ENCODE measurements around the gene ARHGAP8. TPM values are rescaled to one million over a fixed set of nuclear protein-coding genes. Genes with fewer than 3 reads are reported as not detected.

ARHGAP8 gene
- total RNA-seq, 6 experiments from 2014 or later: not detected

GRCh38 chr22:44734278-44734677, 18.1 kb upstream of the ARHGAP8 start:
- DNase-seq: no peak
- H3K4me1 Mint-ChIP-seq (ENCODE audit: low read depth): peaks cover 5% of the 10 kb centered on the region; the same call in 1 of the 2 replicates
- H3K36me3 Mint-ChIP-seq (ENCODE audit: low read depth): no peaks in the 10 kb centered on the region
- no peak for TF ChIP-seq CTCF (IDR thresholded peaks at IDR 0.05)
- peaks cover 6% of the 10 kb centered on the region for H3K27me3 Mint-ChIP-seq (ENCODE audit: insufficient read depth)
- no peak overlapping the region for H3K4me3 Mint-ChIP-seq
- H3K27ac Mint-ChIP-seq: no peak overlapping the region
- H3K9me3 Mint-ChIP-seq: peaks cover 4% of the 10 kb centered on the region; the same call in 1 of the 2 replicates

DNA sequence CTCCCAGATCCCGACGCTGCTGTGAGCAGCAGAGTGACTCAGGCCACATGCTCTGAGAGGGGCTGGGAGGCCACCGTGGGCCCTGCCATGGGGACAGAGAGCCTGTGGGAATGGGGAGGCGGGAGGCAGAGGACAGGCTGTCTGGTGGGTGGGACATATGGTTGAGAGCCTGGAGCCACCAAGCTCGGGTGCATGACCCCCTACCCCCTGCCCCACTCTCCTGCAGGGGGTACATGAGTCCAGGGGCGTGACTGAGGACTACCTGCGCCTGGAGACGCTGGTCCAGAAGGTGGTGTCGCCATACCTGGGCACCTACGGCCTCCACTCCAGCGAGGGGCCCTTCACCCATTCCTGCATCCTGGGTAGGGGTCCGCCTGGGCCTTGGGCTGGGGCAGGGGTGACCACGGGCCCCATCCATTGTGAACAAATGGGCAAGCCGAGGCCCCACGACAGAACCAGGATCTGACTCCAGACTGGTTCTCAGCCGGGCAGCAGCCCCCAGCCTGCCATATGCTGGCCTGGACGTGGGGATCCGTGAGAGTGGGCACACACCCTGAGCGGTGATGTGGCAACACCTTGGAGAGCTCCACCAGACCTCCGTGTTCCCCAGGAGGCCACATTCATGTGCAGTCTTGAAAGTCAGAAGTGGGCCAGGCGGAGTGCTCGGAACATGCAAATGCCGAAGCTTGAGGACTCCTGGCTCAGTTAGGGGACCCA, 17.4 kb upstream of the ARHGAP8 start:
- H3K4me3 Mint-ChIP-seq: no peak overlapping the region
- H3K27me3 Mint-ChIP-seq (ENCODE audit: insufficient read depth): peaks cover 6% of the 10 kb centered on the region
- no peak for DNase-seq
- H3K27ac Mint-ChIP-seq: no peak overlapping the region
- H3K36me3 Mint-ChIP-seq (ENCODE audit: low read depth): no peaks in the 10 kb centered on the region
- H3K4me1 Mint-ChIP-seq (ENCODE audit: low read depth): no peaks in the 10 kb centered on the region; the same call in 1 of the 2 replicates
- TF ChIP-seq CTCF (IDR thresholded peaks at IDR 0.05): no peak
- peaks cover 4% of the 10 kb centered on the region; the same call in 1 of the 2 replicates for H3K9me3 Mint-ChIP-seq

GRCh38 chr22:44735518-44736428, 16.6 kb upstream of the ARHGAP8 start:
- Mint-ChIP-seq H3K36me3 (ENCODE audit: low read depth) (no peaks in the 10 kb centered on the region), H3K9me3 (peaks cover 4% of the 10 kb centered on the region; the same call in 1 of the 2 replicates), H3K27ac (no peak overlapping the region), H3K27me3 (ENCODE audit: insufficient read depth) (peaks cover 6% of the 10 kb centered on the region), H3K4me1 (ENCODE audit: low read depth) (no peaks in the 10 kb centered on the region), H3K4me3 (no peak overlapping the region)
- TF ChIP-seq CTCF (IDR thresholded peaks at IDR 0.05): peak; percentile 100
- peak; percentile 17 for DNase-seq

GRCh38 chr22:44736581-44737405, 15.6 kb upstream of the ARHGAP8 start:
- H3K9me3 Mint-ChIP-seq: peaks cover 4% of the 10 kb centered on the region; the same call in 1 of the 2 replicates
- no peak for DNase-seq
- no peak overlapping the region for H3K4me3 Mint-ChIP-seq
- no peak for TF ChIP-seq CTCF (IDR thresholded peaks at IDR 0.05)
- H3K27ac Mint-ChIP-seq: no peak overlapping the region
- H3K27me3 Mint-ChIP-seq (ENCODE audit: insufficient read depth): peaks cover 6% of the 10 kb centered on the region
- H3K36me3 Mint-ChIP-seq (ENCODE audit: low read depth): no peaks in the 10 kb centered on the region
- no peaks in the 10 kb centered on the region for H3K4me1 Mint-ChIP-seq (ENCODE audit: low read depth)
